ENCODE results near the gene TACO1. TPM values are rescaled to one million over a fixed set of nuclear protein-coding genes. Genes with fewer than 3 reads are reported as not detected.

The TACO1 gene
- total and polyA plus RNA-seq, 2 experiments from 2014 or later: 15.4 to 19.9 TPM

- Histone ChIP-seq H3F3A (replicated peaks; ENCODE audit: low read depth) (no peaks in the 10 kb centered on the region), H4K20me1 (replicated peaks; ENCODE audit: insufficient read depth) (peaks cover 17% of the 10 kb centered on the region), H3K27me3 (ENCODE audit: insufficient read depth) (no peaks in the 10 kb centered on the region), H3K9me2 (ENCODE audit: insufficient read depth) (no peaks in the 10 kb centered on the region), H3K4me3 (no peak overlapping the region), H3K4me1 (ENCODE audit: insufficient read depth) (no peaks in the 10 kb centered on the region), H3K4me2 (no peak overlapping the region), H3K79me2 (replicated peaks; ENCODE audit: insufficient read depth) (peaks cover 93% of the 10 kb centered on the region), H2AFZ (no peak overlapping the region), H3K36me3 (ENCODE audit: insufficient read depth) (no peaks in the 10 kb centered on the region), H3K27ac (ENCODE audit: low read depth) (no peak overlapping the region)
- Mint-ChIP-seq H3K9me3 (no peaks in the 10 kb centered on the region), H3K4me1 (no peaks in the 10 kb centered on the region), H3K27me3 (ENCODE audit: insufficient read depth, low read depth, poor library complexity) (peaks cover 3% of the 10 kb centered on the region), H3K36me3 (ENCODE audit: low read depth) (no peaks in the 10 kb centered on the region), H3K4me3 (no peak overlapping the region), H3K27ac (no peak overlapping the region)
- TF ChIP-seq ZNF462 (CRISPR knock-in tag; IDR thresholded peaks at IDR 0.05) (no peak), EZH2 (IDR thresholded peaks at IDR 0.05; ENCODE audit: low read depth, unreplicated experiment) (no peak), NANOG (IDR thresholded peaks at IDR 0.05; ENCODE audit: borderline replicate concordance) (no peak), STAT1 (IDR thresholded peaks at IDR 0.05; ENCODE audit: unreplicated experiment) (no peak), CREB1 (CRISPR knock-in tag; IDR thresholded peaks at IDR 0.05; ENCODE audit: low read depth) (no peak), CTCF (conservative IDR thresholded peaks at IDR 0.05; ENCODE audit: low read depth in 2 of 2) (no peak)
- TF ChIP-seq, protein P1, sequence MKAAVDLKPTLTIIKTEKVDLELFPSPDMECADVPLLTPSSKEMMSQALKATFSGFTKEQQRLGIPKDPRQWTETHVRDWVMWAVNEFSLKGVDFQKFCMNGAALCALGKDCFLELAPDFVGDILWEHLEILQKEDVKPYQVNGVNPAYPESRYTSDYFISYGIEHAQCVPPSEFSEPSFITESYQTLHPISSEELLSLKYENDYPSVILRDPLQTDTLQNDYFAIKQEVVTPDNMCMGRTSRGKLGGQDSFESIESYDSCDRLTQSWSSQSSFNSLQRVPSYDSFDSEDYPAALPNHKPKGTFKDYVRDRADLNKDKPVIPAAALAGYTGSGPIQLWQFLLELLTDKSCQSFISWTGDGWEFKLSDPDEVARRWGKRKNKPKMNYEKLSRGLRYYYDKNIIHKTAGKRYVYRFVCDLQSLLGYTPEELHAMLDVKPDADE (IDR thresholded peaks at IDR 0.05): no peak
- TF ChIP-seq, protein P2, sequence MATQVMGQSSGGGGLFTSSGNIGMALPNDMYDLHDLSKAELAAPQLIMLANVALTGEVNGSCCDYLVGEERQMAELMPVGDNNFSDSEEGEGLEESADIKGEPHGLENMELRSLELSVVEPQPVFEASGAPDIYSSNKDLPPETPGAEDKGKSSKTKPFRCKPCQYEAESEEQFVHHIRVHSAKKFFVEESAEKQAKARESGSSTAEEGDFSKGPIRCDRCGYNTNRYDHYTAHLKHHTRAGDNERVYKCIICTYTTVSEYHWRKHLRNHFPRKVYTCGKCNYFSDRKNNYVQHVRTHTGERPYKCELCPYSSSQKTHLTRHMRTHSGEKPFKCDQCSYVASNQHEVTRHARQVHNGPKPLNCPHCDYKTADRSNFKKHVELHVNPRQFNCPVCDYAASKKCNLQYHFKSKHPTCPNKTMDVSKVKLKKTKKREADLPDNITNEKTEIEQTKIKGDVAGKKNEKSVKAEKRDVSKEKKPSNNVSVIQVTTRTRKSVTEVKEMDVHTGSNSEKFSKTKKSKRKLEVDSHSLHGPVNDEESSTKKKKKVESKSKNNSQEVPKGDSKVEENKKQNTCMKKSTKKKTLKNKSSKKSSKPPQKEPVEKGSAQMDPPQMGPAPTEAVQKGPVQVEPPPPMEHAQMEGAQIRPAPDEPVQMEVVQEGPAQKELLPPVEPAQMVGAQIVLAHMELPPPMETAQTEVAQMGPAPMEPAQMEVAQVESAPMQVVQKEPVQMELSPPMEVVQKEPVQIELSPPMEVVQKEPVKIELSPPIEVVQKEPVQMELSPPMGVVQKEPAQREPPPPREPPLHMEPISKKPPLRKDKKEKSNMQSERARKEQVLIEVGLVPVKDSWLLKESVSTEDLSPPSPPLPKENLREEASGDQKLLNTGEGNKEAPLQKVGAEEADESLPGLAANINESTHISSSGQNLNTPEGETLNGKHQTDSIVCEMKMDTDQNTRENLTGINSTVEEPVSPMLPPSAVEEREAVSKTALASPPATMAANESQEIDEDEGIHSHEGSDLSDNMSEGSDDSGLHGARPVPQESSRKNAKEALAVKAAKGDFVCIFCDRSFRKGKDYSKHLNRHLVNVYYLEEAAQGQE (IDR thresholded peaks at IDR 0.05; ENCODE audit: unreplicated experiment): no peak
- DNase-seq (ENCODE audit: low spot score): no peak
- ATAC-seq: no peak
These were observed 33.5 kb upstream of the TACO1 start for GRCh38 chr17:63567229-63567628.

Data from GM23338 (cell line).